Measurements from ENCODE around the gene RCVRN.

The RCVRN gene

DNA sequence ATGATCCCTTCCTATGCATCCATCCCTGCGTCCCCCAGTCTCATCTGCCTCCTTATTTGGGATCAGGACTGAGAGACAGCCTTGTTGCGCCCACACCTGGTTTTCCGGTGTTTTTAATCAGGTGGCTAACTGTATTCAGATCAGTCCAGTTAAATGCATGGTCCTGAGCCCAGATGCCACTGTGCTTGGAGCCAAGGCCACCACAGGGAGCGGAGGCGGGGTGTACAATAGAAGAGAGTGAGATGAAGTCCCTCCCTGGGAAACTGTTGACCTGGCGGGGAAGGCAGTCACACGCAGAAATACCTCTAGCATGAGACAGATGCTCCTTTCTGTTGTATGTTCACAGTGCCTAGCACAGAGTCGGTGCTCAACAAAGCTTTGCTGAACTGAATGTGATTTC lies 6.3 kb downstream of the RCVRN start:
- no peak for DNase-seq (ENCODE audit: low read depth, low spot score)

DNA sequence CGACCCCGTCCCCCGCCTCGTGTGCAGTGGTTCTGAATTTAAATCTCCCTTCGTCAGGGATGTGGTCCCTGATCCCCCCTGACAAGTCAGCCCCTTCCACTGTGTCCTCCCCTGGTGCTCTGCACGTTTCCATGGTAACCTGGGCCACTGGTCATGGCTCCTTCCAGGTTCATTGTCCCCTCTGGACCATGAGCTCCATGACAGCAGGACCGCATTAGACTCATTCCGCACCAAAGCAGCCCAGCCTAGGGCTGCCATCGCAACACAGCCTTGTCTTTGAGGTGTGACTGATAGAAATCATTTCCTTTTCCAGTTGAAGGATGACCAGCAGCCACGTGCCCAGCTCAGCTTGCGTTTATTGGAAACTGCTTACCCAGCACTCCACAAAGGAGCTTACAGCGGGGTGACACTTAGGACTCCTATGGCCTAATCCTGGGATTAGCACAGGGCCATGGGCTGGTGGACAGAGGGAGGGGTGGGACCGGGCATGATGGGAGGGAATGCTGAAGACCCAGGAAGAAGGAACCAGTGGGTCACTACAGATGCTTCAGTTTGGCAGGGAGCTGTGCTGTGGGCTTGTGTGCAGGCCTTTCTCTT lies 7.6 kb downstream of the RCVRN start:
- DNase-seq (ENCODE audit: low read depth, low spot score): no peak

GRCh38 chr17:9895923-9896322 lies 9.1 kb downstream of the RCVRN start:
- DNase-seq (ENCODE audit: low read depth, low spot score): no peak

- no peak for DNase-seq (ENCODE audit: low read depth, low spot score)
Observed at GRCh38 chr17:9894231-9894630, 10.8 kb downstream of the RCVRN start.

GRCh38 chr17:9893411-9894012 lies 11.6 kb downstream of the RCVRN start:
- no peak for DNase-seq (ENCODE audit: low read depth, low spot score)

DNA sequence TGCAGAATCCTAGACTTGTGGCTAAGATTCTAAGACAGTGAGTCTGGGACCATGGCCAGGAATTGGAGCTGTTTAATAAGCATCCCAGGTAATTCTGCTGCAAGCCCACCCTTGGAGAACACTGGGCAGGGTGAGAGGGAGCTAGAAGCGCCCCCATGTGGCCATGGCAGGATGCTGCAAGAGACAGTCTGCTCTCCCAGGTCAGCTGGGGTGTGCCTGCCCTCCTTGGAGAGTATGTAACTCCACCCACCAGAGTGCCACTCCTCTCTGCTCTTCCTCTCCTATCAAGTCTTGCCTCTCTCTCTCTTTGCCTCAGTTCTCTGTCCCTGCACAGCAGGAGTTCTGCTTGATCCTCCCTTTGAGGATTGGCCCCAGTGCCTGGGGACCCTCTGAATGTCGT lies 14.9 kb downstream of the RCVRN start:
- no peak for DNase-seq (ENCODE audit: low read depth, low spot score)

DNA sequence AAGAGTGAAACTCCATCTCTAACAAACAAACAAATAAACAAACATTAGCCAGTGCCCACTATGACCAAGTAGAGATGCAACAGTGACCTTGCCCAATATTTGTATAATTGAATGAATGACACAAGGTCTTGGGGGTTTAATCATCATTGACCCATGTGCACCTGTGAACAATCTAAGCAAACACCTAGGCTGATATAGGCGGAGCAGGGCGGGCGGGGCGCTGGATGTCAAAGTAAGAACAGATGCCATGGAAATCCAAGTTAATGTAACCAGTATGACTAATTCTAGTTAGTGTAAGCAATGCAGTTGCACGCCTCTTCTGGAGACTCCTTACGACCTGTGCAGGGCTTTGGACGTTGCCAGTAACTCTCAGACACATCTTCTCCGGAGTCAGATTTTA lies 17.6 kb downstream of the RCVRN start:
- DNase-seq (ENCODE audit: low read depth, low spot score): no peak

- DNase-seq (ENCODE audit: low read depth, low spot score): no peak
Observed at GRCh38 chr17:9886141-9886930, 18.7 kb downstream of the RCVRN start.

- no peak for DNase-seq (ENCODE audit: low read depth, low spot score)
Observed at GRCh38 chr17:9883451-9883850, 21.6 kb downstream of the RCVRN start.

DNA sequence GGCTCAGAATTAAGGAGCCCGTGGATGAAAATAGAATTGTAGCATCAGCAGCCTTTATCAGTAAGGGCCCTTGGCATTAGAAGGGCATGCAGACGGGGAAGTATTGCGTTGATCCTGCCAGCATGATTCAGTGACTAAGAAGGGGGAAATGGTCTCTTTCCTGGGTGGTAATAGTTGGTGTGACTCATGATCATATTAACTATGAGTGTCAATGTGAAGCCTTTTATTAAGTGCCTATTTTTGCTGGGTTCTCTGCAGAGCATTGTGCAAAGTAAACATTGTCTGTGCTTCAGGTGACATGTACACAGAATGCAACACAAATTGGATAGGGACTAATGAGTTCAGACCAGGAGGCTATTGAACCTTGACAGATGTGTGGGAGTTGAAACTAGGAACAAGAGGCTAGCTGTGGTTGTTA lies 24.5 kb downstream of the RCVRN start:
- no peak for DNase-seq (ENCODE audit: low read depth, low spot score)

- DNase-seq (ENCODE audit: low read depth, low spot score): no peak
Observed at GRCh38 chr17:9878786-9879525, 26.1 kb downstream of the RCVRN start.

DNA sequence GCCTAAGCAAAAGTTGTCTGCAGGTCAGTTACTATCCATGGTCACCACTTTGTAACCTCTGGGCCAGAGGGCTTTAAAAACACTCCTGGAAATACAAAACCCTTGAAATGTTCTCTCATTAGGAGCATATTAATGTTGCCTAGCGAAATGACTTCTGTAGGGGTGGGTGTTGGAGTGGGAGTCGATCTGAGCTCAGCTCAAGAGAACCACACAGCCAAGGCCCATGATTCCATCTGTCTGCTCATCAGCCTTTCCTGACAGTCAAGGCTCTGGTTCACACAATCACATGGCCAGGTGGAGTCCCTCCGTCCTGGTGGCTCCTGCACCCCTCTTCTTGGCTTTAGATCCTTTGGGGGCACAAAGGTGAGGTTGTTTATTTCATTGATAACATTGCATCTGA lies 26.7 kb downstream of the RCVRN start:
- no peak for DNase-seq (ENCODE audit: low read depth, low spot score)

GRCh38 chr17:9875441-9875840 lies 29.6 kb downstream of the RCVRN start:
- DNase-seq (ENCODE audit: low read depth, low spot score): no peak

DNA sequence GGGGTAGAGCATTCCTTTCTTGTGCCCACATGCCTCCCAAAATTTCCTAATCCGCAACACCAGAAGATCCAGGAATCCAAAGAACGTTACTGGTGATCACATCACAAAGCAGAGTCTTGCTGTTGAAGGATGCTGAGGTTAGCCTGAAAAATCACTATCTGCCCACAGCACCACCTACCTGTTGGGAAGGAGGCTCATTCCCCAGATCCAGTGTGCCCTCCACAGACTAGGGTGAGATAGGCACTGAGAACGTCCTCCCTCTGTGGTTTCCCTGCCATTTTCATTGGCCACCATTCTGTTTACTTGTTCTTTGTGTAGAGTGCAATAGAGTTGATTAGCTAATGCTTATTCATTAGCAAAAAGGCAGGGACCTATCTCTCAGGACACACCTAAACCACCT lies 30.3 kb downstream of the RCVRN start:
- no peak for DNase-seq (ENCODE audit: low read depth, low spot score)

DNA sequence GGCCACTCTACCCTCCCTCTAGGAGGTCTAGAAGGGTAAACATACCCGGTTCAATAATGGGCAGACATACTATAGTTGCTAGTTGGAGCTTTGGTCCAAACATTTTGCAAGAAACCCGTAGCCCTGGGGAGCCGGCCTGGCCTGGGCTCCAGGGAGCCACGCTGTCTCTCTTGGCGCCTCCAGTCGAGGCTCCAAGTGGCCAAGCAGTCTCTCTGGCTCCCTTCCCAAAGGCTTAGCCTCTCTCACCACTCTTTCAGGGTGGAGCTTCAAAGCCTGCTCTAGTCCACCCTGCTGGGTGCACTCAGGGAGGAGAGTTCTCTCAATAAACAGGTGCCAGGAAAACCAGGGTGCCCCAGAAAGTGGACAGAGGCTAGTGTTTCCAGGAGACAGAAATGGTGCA lies 32.2 kb downstream of the RCVRN start:
- no peak for DNase-seq (ENCODE audit: low read depth, low spot score)

GRCh38 chr17:9868552-9868951 lies 36.5 kb downstream of the RCVRN start:
- DNase-seq (ENCODE audit: low read depth, low spot score): no peak

GRCh38 chr17:9865586-9865985 lies 39.5 kb downstream of the RCVRN start:
- no peak for DNase-seq (ENCODE audit: low read depth, low spot score)

DNA sequence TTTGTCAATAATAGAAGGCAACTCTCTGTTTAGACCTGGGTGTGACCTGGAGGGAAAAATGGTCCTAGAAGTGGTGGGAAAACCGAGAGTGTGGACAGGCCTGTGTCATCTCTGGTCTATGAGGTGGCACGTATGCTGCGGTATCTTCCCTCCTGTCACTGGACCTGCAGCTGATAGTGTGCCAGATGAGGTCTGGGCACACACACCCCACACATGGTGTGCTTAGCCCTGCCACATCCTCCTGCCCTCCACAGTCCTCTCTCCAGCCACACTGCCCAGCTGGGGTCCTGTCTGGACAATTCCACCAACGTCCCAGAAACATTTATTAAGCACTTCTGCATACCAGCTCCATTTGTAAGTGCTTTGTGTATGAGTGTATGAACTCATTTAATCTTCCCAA lies 42.1 kb downstream of the RCVRN start:
- no peak for DNase-seq (ENCODE audit: low read depth, low spot score)

- no peak for DNase-seq (ENCODE audit: low read depth, low spot score)
Observed at GRCh38 chr17:9862220-9862619, 42.9 kb downstream of the RCVRN start.

DNA sequence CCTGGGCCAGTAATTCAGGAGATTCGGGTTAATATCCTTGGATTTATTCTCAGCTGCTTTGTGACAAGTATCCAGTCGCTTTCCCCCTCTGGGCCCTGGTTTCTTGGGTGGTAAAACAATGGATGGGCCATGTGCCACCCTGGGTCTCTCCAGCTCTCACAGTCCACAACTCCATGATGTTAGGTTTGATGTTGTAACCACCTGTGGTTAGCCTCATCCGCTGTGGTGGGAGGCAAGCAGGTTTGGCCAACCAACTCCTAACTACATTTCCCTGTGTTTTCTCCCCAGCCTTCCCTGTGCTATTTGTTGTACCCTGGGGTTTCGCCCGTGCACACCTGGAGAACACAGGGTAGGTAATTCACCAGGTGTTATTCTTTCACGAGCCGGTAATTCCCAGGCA lies 44.2 kb downstream of the RCVRN start:
- DNase-seq (ENCODE audit: low read depth, low spot score): no peak

GRCh38 chr17:9859781-9860180 lies 45.3 kb downstream of the RCVRN start:
- DNase-seq (ENCODE audit: low read depth, low spot score): no peak

DNA sequence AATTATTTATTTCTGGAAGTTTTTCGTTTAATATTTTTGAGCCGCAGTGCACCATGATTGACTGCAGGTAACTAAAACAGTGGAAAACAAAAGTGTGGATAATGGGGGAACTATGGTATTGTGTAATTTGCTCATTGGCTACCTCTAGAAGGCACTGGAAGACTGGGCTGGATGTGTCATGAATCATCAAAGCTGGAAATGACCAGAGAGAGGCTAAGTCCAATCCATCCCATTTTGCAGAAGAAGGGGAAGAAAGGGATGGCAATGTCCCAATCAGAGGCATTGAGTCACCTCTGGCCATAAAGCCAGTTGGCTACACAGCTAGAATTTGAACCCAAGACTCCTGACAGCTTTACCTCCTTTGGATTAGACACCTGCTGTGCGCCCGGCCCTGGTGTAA lies 50.0 kb downstream of the RCVRN start:
- no peak for DNase-seq (ENCODE audit: low read depth, low spot score)

Data from activated naive CD8-positive, alpha-beta T cell treated with anti-CD3 and anti-CD28 coated beads, Interleukin-2, amount 50 U/mL, for 16 hours (primary cell).